ENCODE results near the gene LRRK1.
A peak's percentile ranks its signal among the peaks of the same experiment; 100 is the strongest.

Gene LRRK1

DNA sequence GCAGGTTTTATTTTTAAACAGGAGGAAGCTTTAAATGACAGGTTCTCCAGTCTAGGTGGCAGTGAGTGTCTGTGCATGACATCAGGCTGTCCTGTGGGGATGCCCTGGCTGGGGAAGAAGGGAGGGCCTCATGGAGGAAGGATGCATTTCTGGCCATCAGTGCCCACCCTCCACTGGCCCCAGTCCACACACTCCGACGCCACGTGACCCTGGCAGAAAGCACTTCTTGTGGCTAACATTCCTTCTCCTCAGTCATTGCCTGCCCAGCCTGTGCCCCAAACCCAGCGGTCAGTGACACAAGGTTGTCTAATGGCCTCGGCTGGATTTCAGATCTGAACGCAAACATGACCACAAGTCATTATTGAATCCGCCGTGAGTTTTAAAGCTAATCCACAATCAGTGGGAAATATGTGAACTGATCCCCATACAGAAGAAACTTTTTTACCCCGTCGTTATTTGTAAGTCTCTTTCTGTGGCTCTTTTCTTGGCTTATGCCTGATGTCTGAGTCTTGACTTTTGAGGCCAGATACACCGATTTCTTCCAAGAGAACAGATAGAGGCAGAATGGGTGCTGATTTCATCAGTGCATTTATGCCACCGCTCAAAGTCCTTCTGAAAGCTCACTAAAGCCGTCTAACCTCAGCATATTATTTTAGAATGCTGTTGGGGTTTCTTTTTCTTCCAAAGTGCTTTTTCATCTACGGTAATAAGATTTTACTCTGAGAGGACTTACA, 17.3 kb upstream of the LRRK1 start:
- H3K27me3 ChIP-seq (ENCODE audit: low read depth, low read length) = no peaks in the 10 kb centered on the region
- H3K4me3 ChIP-seq (ENCODE audit: low read depth in 1 of 2, low read length in 2 of 2) = peak overlapping the region; percentile 7 to 54
- H3K36me3 ChIP-seq (ENCODE audit: control insufficient read depth in 1 of 2, insufficient read depth in 2 of 2, low read length in 2 of 2) = peaks cover 0 to 37% of the 10 kb centered on the region in 2 donors
- H3K9me3 ChIP-seq (ENCODE audit: control insufficient read depth in 1 of 2, low read length in 2 of 2) = no peaks in the 10 kb centered on the region
- peak overlapping the region; percentile 65 for H3K27ac ChIP-seq (ENCODE audit: low read length)
- peaks cover 0 to 14% of the 10 kb centered on the region in 2 donors for H3K4me1 ChIP-seq (ENCODE audit: control insufficient read depth in 1 of 2, insufficient read depth in 2 of 2, low read length in 2 of 2)

DNA sequence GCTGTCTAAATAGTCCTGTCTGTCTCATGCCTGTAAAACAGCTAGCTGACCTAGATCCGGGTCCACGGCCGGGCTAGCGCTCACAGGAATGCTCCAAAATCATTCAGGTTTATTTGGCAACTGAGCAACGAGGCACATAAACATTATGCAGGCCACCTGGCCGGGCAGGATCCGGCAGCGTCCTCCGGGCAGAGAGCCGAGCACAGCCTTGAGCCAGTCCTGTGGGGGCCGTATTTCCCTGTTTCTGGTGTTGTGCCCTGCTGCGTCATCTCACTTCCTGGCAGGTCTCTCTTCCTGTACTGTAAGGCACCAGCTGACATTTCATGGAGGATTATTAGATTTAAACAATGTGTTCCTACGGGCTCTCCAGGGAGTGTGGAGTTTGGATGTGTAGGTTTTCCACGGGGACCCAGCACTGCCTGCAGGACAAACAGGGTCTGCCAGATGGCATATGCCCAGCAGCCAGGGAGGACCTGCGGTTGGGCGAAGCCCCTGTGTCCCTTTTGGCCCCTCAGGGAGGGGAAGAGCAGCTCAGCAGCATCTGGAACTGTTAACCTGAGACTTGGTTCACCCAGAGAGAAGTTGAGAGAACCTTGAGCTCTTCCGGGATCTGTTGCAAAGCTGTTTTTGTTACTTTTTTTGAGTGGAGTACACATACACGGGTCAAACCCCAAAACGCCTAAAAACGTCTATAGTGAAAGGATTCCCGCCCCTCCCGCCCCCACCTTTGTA, 16.6 kb upstream of the LRRK1 start:
- peak overlapping the region; percentile 7 to 54 for H3K4me3 ChIP-seq (ENCODE audit: low read depth in 1 of 2, low read length in 2 of 2)
- peak overlapping the region; percentile 65 for H3K27ac ChIP-seq (ENCODE audit: low read length)
- H3K4me1 ChIP-seq (ENCODE audit: control insufficient read depth in 1 of 2, insufficient read depth in 2 of 2, low read length in 2 of 2) = peaks cover 0 to 14% of the 10 kb centered on the region in 2 donors
- no peaks in the 10 kb centered on the region for H3K9me3 ChIP-seq (ENCODE audit: control insufficient read depth in 1 of 2, low read length in 2 of 2)
- no peaks in the 10 kb centered on the region for H3K27me3 ChIP-seq (ENCODE audit: low read depth, low read length)
- H3K36me3 ChIP-seq (ENCODE audit: control insufficient read depth in 1 of 2, insufficient read depth in 2 of 2, low read length in 2 of 2) = peaks cover 0 to 38% of the 10 kb centered on the region in 2 donors

DNA sequence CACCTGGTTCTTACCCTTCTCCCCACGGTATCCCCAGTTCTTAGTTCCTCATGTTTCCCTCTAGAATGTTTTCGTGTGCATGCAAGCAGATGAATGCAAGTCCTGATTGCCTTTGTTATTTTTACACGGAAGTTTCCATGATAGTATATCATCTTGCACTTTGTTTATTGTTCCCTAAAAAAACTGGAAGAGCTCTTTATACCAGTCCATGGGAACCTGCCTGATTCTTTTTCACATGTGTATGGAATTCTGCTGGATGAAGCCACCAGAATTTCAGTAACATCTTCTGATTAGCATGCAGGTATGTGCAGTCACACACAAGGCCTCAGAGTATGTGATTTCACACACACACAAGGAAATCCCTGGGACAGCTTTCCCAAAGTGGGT, 16.0 kb upstream of the LRRK1 start:
- Histone ChIP-seq H3K9me3 (ENCODE audit: control insufficient read depth in 1 of 2, low read length in 2 of 2) (no peaks in the 10 kb centered on the region), H3K27me3 (ENCODE audit: low read depth, low read length) (no peaks in the 10 kb centered on the region), H3K27ac (ENCODE audit: low read length) (peak overlapping the region; percentile 3), H3K4me1 (ENCODE audit: control insufficient read depth in 1 of 2, insufficient read depth in 2 of 2, low read length in 2 of 2) (peaks cover 0 to 14% of the 10 kb centered on the region in 2 donors), H3K36me3 (ENCODE audit: control insufficient read depth in 1 of 2, insufficient read depth in 2 of 2, low read length in 2 of 2) (peaks cover 0 to 33% of the 10 kb centered on the region in 2 donors), H3K4me3 (ENCODE audit: low read depth in 1 of 2, low read length in 2 of 2) (no peak overlapping the region)

DNA sequence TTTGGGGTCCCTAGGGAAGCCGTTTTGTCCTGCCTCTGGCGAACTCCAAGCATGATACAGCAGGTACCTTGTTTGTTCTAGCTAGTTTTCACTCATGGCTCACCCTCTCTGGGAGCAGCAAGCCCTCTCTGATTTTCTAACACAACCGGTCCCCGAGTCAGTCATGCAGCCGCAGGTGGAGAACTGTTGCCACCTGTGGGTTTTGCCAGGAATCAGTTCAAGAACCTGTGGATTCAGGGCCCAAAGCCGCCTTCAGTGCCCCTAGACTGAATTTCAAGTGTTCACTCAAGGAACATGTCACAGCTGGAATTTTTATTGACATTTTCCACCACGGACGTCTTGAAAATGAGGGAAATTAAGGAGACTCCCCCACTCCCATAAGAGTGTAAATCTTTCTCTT, 13.3 kb upstream of the LRRK1 start:
- Histone ChIP-seq H3K27me3 (ENCODE audit: low read depth, low read length) (no peaks in the 10 kb centered on the region), H3K27ac (ENCODE audit: low read length) (no peak overlapping the region), H3K4me3 (ENCODE audit: low read depth in 1 of 2, low read length in 2 of 2) (no peak overlapping the region), H3K4me1 (ENCODE audit: control insufficient read depth in 1 of 2, insufficient read depth in 2 of 2, low read length in 2 of 2) (peaks cover 0 to 30% of the 10 kb centered on the region in 2 donors), H3K9me3 (ENCODE audit: control insufficient read depth in 1 of 2, low read length in 2 of 2) (no peaks in the 10 kb centered on the region), H3K36me3 (ENCODE audit: control insufficient read depth in 1 of 2, insufficient read depth in 2 of 2, low read length in 2 of 2) (peaks cover 0 to 30% of the 10 kb centered on the region in 2 donors)

DNA sequence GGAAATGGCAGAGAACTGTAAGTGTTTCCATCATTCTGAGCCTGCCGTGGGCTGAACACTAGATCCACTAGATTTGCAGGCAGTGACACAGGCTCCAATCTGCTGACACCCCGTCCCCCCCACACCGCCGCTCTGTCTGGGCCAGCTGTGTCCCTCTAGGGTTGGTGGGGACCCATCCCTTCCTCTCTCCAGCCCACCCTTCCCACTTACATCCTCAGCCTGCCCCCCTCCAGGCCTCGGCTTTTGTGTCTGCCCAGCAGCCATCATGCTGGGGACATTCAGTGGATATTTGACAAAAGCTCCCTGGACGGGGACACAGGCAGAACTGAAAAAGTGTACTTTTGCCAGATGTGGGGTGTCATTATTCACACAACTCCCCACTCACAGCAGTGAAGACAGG, 10.7 kb upstream of the LRRK1 start:
- Histone ChIP-seq H3K4me1 (ENCODE audit: control insufficient read depth in 1 of 2, insufficient read depth in 2 of 2, low read length in 2 of 2) (peaks cover 0 to 18% of the 10 kb centered on the region in 2 donors), H3K9me3 (ENCODE audit: control insufficient read depth in 1 of 2, low read length in 2 of 2) (no peaks in the 10 kb centered on the region), H3K27me3 (ENCODE audit: low read depth, low read length) (no peaks in the 10 kb centered on the region), H3K27ac (ENCODE audit: low read length) (no peak overlapping the region), H3K36me3 (ENCODE audit: control insufficient read depth in 1 of 2, insufficient read depth in 2 of 2, low read length in 2 of 2) (peaks cover 0 to 30% of the 10 kb centered on the region in 2 donors), H3K4me3 (ENCODE audit: low read depth in 1 of 2, low read length in 2 of 2) (no peak overlapping the region)

GRCh38 chr15:100909565-100909964, 9.6 kb upstream of the LRRK1 start:
- Histone ChIP-seq H3K9me3 (ENCODE audit: control insufficient read depth in 1 of 2, low read length in 2 of 2) (no peaks in the 10 kb centered on the region), H3K27ac (ENCODE audit: low read length) (no peak overlapping the region), H3K4me3 (ENCODE audit: low read depth in 1 of 2, low read length in 2 of 2) (no peak overlapping the region), H3K4me1 (ENCODE audit: control insufficient read depth in 1 of 2, insufficient read depth in 2 of 2, low read length in 2 of 2) (peaks cover 0 to 18% of the 10 kb centered on the region in 2 donors), H3K36me3 (ENCODE audit: control insufficient read depth in 1 of 2, insufficient read depth in 2 of 2, low read length in 2 of 2) (peaks cover 0 to 30% of the 10 kb centered on the region in 2 donors), H3K27me3 (ENCODE audit: low read depth, low read length) (no peaks in the 10 kb centered on the region)

DNA sequence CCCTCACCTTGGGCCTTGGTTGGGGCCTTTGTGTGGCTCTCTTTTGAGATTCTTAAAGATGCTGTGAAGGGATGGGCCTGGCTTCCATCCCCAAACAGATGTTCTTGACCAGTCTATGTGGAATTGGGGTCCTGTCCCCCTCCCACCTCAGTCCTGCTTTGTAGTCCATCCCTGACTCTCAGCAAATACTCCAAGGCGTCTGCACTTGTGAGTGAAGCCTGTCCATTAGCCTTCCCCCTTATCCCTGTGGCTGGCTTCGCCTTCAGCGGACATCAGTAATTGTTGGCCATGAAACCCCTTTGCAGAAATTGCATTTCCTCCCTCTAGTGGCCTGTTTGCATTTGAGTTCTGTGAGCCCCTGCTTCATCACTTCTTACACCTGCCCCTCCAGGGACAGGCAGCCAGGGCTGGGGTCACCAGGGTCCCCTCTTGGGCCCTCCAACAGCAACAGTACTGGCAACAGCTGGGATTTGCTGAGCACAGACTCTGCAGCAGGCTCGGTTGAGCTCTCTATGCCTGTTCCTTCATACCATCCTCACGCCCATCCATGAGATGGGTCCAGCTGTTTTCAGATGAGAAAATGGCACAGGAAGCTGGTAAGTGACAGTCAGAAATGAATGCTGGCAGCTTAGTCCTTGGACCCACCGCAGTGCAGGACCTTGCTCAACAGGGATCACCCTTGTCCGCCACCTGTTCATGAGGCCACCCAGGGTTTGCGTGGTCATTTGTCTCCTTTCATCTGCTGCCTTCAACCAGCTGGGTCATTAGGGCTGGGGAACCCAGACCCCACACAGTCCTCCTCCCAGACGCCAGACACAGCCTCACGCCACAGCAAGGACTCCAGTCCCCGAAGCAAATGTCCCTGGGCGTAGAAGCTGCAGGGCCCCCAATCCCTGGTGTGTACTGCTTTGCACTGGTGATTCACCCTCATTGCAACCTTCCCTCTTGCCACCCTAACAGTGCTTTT, 8.9 kb upstream of the LRRK1 start:
- Histone ChIP-seq H3K36me3 (ENCODE audit: control insufficient read depth in 1 of 2, insufficient read depth in 2 of 2, low read length in 2 of 2) (peaks cover 0 to 27% of the 10 kb centered on the region in 2 donors), H3K27me3 (ENCODE audit: low read depth, low read length) (no peaks in the 10 kb centered on the region), H3K4me3 (ENCODE audit: low read depth in 1 of 2, low read length in 2 of 2) (no peak overlapping the region), H3K27ac (ENCODE audit: low read length) (no peak overlapping the region), H3K9me3 (ENCODE audit: control insufficient read depth in 1 of 2, low read length in 2 of 2) (no peaks in the 10 kb centered on the region), H3K4me1 (ENCODE audit: control insufficient read depth in 1 of 2, insufficient read depth in 2 of 2, low read length in 2 of 2) (peaks cover 0 to 18% of the 10 kb centered on the region in 2 donors)

- no peak overlapping the region for H3K27ac ChIP-seq (ENCODE audit: low read length)
- H3K27me3 ChIP-seq (ENCODE audit: low read depth, low read length) = no peaks in the 10 kb centered on the region
- H3K4me1 ChIP-seq (ENCODE audit: control insufficient read depth in 1 of 2, insufficient read depth in 2 of 2, low read length in 2 of 2) = peaks cover 0 to 18% of the 10 kb centered on the region in 2 donors
- H3K36me3 ChIP-seq (ENCODE audit: control insufficient read depth in 1 of 2, insufficient read depth in 2 of 2, low read length in 2 of 2) = peaks cover 0 to 22% of the 10 kb centered on the region in 2 donors
- H3K4me3 ChIP-seq (ENCODE audit: low read depth in 1 of 2, low read length in 2 of 2) = no peak overlapping the region
- H3K9me3 ChIP-seq (ENCODE audit: control insufficient read depth in 1 of 2, low read length in 2 of 2) = no peaks in the 10 kb centered on the region
These were observed 8.1 kb upstream of the LRRK1 start for GRCh38 chr15:100911086-100911485.

DNA sequence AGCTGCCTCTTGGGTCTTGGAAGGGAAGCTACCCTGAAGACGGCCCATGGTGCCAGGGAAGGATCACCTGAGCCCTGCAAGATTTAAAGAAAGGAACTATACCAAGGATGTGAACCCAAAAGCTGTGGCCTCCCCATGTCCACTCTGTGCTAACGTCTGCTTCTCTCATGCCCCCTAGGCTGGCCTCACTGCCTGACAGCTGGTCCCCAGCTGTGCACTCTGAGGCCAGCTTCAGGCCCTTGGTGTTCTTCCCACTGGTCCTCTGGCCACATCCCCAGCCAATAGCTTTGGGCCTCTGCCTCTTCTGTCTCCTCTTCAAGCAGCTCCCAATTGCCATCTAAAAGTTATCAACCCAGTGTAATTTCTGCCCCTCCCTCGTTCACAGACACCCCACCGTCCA, 5.2 kb upstream of the LRRK1 start:
- H3K36me3 ChIP-seq (ENCODE audit: control insufficient read depth in 1 of 2, insufficient read depth in 2 of 2, low read length in 2 of 2) = no peaks in the 10 kb centered on the region
- H3K9me3 ChIP-seq (ENCODE audit: control insufficient read depth in 1 of 2, low read length in 2 of 2) = no peaks in the 10 kb centered on the region
- no peak overlapping the region for H3K27ac ChIP-seq (ENCODE audit: low read length)
- peaks cover 4 to 29% of the 10 kb centered on the region in 2 donors for H3K4me1 ChIP-seq (ENCODE audit: control insufficient read depth in 1 of 2, insufficient read depth in 2 of 2, low read length in 2 of 2)
- H3K4me3 ChIP-seq (ENCODE audit: low read depth in 1 of 2, low read length in 2 of 2) = no peak overlapping the region
- H3K27me3 ChIP-seq (ENCODE audit: low read depth, low read length) = no peaks in the 10 kb centered on the region

DNA sequence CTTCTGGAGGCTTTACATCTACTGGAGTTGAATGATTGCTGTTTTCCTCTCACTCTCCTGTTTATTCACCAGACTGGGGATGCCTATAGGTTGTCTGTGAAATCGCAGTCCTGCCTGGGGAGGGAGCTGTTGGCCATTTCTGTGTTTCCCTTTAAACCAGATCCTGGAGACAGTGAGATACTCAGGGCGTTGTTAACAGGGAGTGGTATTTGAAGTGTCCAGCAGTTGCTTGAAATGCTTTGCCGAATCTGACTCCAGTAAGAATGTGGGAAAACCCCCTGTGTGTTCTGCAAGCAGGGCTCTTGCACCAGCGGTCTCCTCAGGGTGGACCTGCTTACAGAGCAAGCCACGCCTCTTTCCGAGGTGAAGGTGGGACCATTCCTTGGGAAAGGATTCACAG, 4.3 kb upstream of the LRRK1 start:
- Histone ChIP-seq H3K36me3 (ENCODE audit: control insufficient read depth in 1 of 2, insufficient read depth in 2 of 2, low read length in 2 of 2) (no peaks in the 10 kb centered on the region), H3K27ac (ENCODE audit: low read length) (no peak overlapping the region), H3K9me3 (ENCODE audit: control insufficient read depth in 1 of 2, low read length in 2 of 2) (no peaks in the 10 kb centered on the region), H3K4me1 (ENCODE audit: control insufficient read depth in 1 of 2, insufficient read depth in 2 of 2, low read length in 2 of 2) (peaks cover 4 to 20% of the 10 kb centered on the region in 2 donors), H3K4me3 (ENCODE audit: low read depth in 1 of 2, low read length in 2 of 2) (no peak overlapping the region), H3K27me3 (ENCODE audit: low read depth, low read length) (no peaks in the 10 kb centered on the region)
